Peyer's patch (tissue), 4 donors: ENCODE measurements around the gene PAN3. TPM values are rescaled to one million over a fixed set of nuclear protein-coding genes. Genes with fewer than 3 reads are reported as not detected.

ENCODE experiments used
- DNase-seq, 3 donors: peaks; one replicate each; pipeline ENCODE4 v3.0.0-alpha.2; 2017 to 2019
- H3K27ac ChIP-seq, 4 donors: fragments of 200-600 bp; sonication (generic); one replicate each; pipeline ENCODE4 v1.5.1; 2016 to 2019
- H3K27me3 ChIP-seq, 2 donors: fragments of 200-600 bp; sonication (generic); one replicate each; pipeline ENCODE4 v1.5.1; 2019
- H3K36me3 ChIP-seq, 3 donors: fragments of 200-600 bp; sonication (generic); one replicate each; pipeline ENCODE4 v1.5.1; 2016 to 2019
- H3K4me1 ChIP-seq, 4 donors: fragments of 200-600 bp; sonication (generic); one replicate each; pipeline ENCODE4 v1.5.1; 2016 to 2019
- H3K4me3 ChIP-seq, 4 donors: fragments of 200-600 bp; sonication (generic); 1 replicate in 3 of 4; 2 replicates in 1 of 4; pipeline ENCODE4 v1.5.1; 2016 to 2019; ENCODE audit warnings: mild to moderate bottlenecking in 1 of 4
- H3K9me3 ChIP-seq, 4 donors: fragments of 200-600 bp; sonication (generic); one replicate each; pipeline ENCODE4 v1.5.1; 2016 to 2019; ENCODE audit warnings: mild to moderate bottlenecking in 1 of 4
- POLR2A ChIP-seq, 2 donors: fragments of 450-650 bp; IDR thresholded peaks; one replicate each; pipeline ENCODE4 v1.5.1; 2017; ENCODE audit warnings: antibody characterized with exemption in 2 of 2, mild to moderate bottlenecking in 2 of 2, moderate library complexity in 2 of 2
- total RNA-seq, 4 donors: library from RNA; depleted of rRNA; stranded (reverse); fragments of >200 nt; gene quantifications; one replicate each; pipeline ENCODE4 v1.1.0, GENCODE V29; 2016
- TF ChIP-seq, protein P1 (sequence below), 6 experiments: fragments of 450-650 bp in 4 of 6; fragments of 200-600 bp in 2 of 6; sonication (generic) in 1 of 6; IDR thresholded peaks; one replicate each; pipeline ENCODE4 v1.5.1; 2017 to 2019; ENCODE audit warnings: antibody characterized with exemption in 6 of 6, mild to moderate bottlenecking in 3 of 6, moderate library complexity in 1 of 6

PAN3 gene
- total RNA-seq, 4 donors from 2014 or later, result 30.6 to 67.7 (median 48.5) TPM

DNA sequence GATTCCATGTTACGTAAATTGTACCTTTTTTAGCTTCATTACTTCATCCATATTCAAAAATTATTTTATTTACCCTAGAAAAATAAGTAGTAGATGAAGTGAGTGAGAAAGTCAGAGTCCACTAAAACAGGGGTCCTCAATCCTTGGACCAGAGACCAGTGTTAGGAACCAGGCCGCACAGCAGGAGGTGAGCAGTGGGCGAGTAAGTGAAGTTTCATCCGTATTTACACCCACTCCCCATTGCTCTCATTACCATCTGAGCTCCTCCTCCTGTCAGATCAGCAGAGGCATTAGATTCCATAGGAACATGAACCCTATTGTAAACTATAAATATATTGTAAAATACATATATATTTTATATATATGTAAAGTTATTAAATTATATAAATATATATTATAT, 119.0 kb downstream of the PAN3 start:
- Histone ChIP-seq H3K36me3 (peaks cover 0 to 38% (median 0%) of the 10 kb centered on the region in 3 donors), H3K9me3 (no peaks in the 10 kb centered on the region), H3K4me1 (no peaks in the 10 kb centered on the region), H3K27ac (no peak overlapping the region), H3K27me3 (no peaks in the 10 kb centered on the region), H3K4me3 (no peak overlapping the region)
- TF ChIP-seq POLR2A (IDR thresholded peaks at IDR 0.05), result no peak
- TF ChIP-seq, protein P1, sequence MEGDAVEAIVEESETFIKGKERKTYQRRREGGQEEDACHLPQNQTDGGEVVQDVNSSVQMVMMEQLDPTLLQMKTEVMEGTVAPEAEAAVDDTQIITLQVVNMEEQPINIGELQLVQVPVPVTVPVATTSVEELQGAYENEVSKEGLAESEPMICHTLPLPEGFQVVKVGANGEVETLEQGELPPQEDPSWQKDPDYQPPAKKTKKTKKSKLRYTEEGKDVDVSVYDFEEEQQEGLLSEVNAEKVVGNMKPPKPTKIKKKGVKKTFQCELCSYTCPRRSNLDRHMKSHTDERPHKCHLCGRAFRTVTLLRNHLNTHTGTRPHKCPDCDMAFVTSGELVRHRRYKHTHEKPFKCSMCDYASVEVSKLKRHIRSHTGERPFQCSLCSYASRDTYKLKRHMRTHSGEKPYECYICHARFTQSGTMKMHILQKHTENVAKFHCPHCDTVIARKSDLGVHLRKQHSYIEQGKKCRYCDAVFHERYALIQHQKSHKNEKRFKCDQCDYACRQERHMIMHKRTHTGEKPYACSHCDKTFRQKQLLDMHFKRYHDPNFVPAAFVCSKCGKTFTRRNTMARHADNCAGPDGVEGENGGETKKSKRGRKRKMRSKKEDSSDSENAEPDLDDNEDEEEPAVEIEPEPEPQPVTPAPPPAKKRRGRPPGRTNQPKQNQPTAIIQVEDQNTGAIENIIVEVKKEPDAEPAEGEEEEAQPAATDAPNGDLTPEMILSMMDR (IDR thresholded peaks at IDR 0.05), result no peak
- DNase-seq, result no peak

DNA sequence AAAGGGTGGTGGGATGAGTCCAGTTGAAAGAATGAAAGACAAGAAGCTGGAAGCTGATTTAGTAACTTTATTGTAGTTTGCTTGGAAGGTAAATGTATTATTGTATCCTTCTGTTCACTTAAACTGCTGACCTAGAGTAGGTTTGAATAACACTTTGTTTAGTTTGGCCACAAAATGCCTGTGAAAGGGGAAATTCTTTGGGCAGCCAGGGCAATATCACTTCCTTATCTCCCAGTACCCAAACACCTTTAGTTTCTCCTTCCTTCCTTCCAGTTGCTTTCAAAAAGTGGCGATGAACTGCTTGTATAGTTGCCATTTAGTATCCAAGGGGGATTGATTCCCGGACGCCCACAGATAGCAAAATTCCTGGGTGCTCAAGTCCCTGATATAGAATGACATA, 120.1 kb downstream of the PAN3 start:
- no peak overlapping the region for H3K27ac ChIP-seq

DNA sequence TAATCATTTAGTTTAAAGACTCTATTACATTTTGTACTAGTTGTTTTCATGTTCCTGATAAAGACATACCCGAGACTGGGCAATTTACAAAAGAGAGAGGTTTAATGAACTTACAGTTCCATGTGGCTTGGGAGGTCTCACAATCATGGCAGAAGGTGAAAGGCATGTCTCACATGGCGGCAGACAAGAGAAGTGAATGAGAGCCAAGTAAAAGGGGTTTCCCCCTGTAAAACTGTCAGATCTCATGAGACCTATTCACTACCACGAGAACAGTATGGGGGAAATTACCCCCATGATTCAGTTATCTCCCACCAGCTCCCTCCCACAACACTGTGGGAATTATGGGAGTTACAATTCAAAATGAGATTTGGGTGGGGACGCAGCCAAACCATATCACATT, 129.2 kb downstream of the PAN3 start:
- DNase-seq, result no peak
- Histone ChIP-seq H3K4me1 (no peaks in the 10 kb centered on the region), H3K27ac (no peak overlapping the region), H3K27me3 (no peaks in the 10 kb centered on the region), H3K9me3 (no peaks in the 10 kb centered on the region), H3K4me3 (no peak overlapping the region), H3K36me3 (peaks cover 0 to 54% (median 0%) of the 10 kb centered on the region in 3 donors)
- TF ChIP-seq, protein P1 (IDR thresholded peaks at IDR 0.05), result no peak
- no peak for TF ChIP-seq POLR2A (IDR thresholded peaks at IDR 0.05)

More for the DNA sequence above, 120.1 kb downstream of the PAN3 start:
- Histone ChIP-seq H3K36me3 (peaks cover 0 to 48% (median 0%) of the 10 kb centered on the region in 3 donors), H3K27me3 (no peaks in the 10 kb centered on the region), H3K9me3 (no peaks in the 10 kb centered on the region), H3K4me1 (no peaks in the 10 kb centered on the region), H3K4me3 (no peak overlapping the region)
- no peak for DNase-seq
- TF ChIP-seq, protein P1 (IDR thresholded peaks at IDR 0.05), result no peak
- TF ChIP-seq POLR2A (IDR thresholded peaks at IDR 0.05), result no peak

DNA sequence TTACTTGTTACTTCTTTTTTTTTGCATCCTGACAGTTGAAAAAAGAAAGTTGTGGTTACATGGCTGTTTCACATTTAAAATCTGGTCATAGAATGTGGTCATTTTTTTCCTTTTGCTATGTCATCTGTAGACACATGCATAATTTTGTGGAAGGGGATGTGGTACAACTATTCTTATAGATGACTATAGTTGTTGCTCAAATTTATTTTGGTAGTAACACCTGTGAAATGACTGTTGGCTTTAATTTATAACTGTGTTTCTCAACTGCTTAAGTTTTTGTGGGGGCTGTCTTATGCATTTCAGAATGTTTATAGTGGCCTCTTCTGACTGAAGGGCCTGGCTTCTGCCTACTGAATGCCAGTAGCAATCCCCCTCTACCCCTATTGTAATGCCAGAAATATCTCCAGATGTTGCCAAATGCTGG, 130.5 kb downstream of the PAN3 start:
- Histone ChIP-seq H3K4me3 (no peak overlapping the region), H3K4me1 (no peaks in the 10 kb centered on the region), H3K27ac (no peak overlapping the region), H3K27me3 (no peaks in the 10 kb centered on the region), H3K36me3 (peaks cover 0 to 53% (median 0%) of the 10 kb centered on the region in 3 donors), H3K9me3 (no peaks in the 10 kb centered on the region)
- TF ChIP-seq, protein P1 (IDR thresholded peaks at IDR 0.05), result no peak
- TF ChIP-seq POLR2A (IDR thresholded peaks at IDR 0.05), result no peak
- DNase-seq, result no peak

DNA sequence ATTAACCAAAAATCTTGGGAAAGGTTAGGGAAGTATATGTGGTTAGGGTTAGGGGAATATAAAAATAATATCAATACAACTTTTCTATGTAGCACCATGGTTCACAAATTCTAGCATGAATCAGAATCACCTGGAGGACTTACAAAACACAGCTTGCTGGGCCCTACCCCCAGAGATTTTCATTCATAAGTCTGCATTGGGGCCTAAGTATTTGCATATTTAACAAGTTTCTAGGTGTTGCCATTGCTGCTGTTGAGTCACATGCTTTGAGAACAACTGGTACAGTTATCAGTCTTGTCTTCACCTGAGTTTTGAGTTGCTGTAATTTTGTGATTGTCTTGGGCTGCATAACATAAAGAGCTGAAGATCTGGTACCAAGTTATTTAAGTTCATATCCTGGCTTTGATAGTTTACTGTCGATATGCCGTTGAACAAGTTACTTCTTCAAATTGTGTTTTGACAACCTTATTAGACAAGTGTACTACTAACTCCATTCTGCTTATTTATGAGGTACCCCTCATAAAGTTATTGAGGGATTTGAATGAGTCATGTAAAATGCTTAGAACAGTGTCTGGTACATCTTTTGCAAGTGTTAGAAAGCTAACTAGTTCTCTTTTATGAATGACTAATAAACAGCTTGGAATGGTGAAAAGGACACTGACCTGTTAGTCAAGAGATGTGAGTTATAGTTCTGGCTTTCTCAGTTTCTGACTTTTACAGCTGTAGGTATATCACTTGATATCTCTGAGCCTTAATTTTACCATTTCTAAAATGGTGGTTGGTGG, 132.9 kb downstream of the PAN3 start:
- no peaks in the 10 kb centered on the region for H3K27me3 ChIP-seq
- H3K4me1 ChIP-seq, result no peaks in the 10 kb centered on the region
- no peaks in the 10 kb centered on the region for H3K9me3 ChIP-seq
- no peak overlapping the region for H3K4me3 ChIP-seq
- peaks cover 0 to 55% (median 0%) of the 10 kb centered on the region in 3 donors for H3K36me3 ChIP-seq
- H3K27ac ChIP-seq, result no peak overlapping the region
- TF ChIP-seq POLR2A (IDR thresholded peaks at IDR 0.05), result no peak
- TF ChIP-seq, protein P1 (IDR thresholded peaks at IDR 0.05), result no peak
- no peak for DNase-seq
